K562 (cell line): ENCODE measurements around the gene RSBN1L. TPM values are rescaled to one million over a fixed set of nuclear protein-coding genes. Genes with fewer than 3 reads are reported as not detected.

Experiments
- BRF1 ChIP-seq: IDR thresholded peaks from 3 replicates; pipeline ENCODE4 v1.6.1; 2011; ENCODE audit warnings: borderline replicate concordance, mild to moderate bottlenecking; ENCODE audit not compliant: insufficient read length; ENCODE audit errors: extremely low read depth
- CTCFL ChIP-seq: IDR thresholded peaks from 2 replicates; pipeline ENCODE4 v1.6.1; 2011; ENCODE audit warnings: borderline replicate concordance, low read depth, mild to moderate bottlenecking, moderate library complexity, low read length; ENCODE audit not compliant: insufficient read depth, poor library complexity, severe bottlenecking
- E2F4 ChIP-seq: sonication (generic); formaldehyde crosslinking; IDR thresholded peaks from 2 replicates; pipeline ENCODE4 v1.8.0; 2022; ENCODE audit warnings: mild to moderate bottlenecking, low read depth, missing genetic modification reagents
- ETS1 ChIP-seq: conservative IDR thresholded peaks from 2 replicates; pipeline ENCODE4 v1.6.1; 2011; ENCODE audit warnings: low read depth, mild to moderate bottlenecking, low read length; ENCODE audit not compliant: control insufficient read depth
- FOSL1 ChIP-seq: fragments of 200-800 bp; sonication (Bioruptor generic); conservative IDR thresholded peaks from 2 replicates; pipeline ENCODE4 v1.6.1; 2016; ENCODE audit warnings: missing genetic modification characterization, missing compliant biosample characterization
- FOXJ3 ChIP-seq: sonication (generic); formaldehyde crosslinking; IDR thresholded peaks from 2 replicates; pipeline ENCODE4 v1.4.0; 2020; ENCODE audit warnings: mild to moderate bottlenecking, missing genetic modification reagents
- GTF2B ChIP-seq: IDR thresholded peaks from 2 replicates; pipeline ENCODE4 v1.6.1; 2011; ENCODE audit not compliant: insufficient read length; ENCODE audit errors: extremely low read depth
- HINFP ChIP-seq: fragments of 450-650 bp; conservative IDR thresholded peaks from 2 replicates; pipeline ENCODE4 v1.6.1; 2016; ENCODE audit warnings: missing genetic modification characterization, low read depth, mild to moderate bottlenecking, control low read depth, missing compliant biosample characterization
- HSF4 ChIP-seq: fragments of 250-450 bp; sonication (Bioruptor Pico); IDR thresholded peaks from 2 replicates; pipeline ENCODE4 v2.1.2; 2022; ENCODE audit warnings: mild to moderate bottlenecking, moderate library complexity, borderline replicate concordance
- KAT2B ChIP-seq: IDR thresholded peaks from one replicate; pipeline ENCODE4 v1.6.1; 2012; ENCODE audit warnings: low read depth, mild to moderate bottlenecking, control low read depth, inconsistent platforms, low read length, moderate library complexity
- MED1 ChIP-seq: sonication (generic); formaldehyde crosslinking; IDR thresholded peaks from 2 replicates; pipeline ENCODE4 v1.8.1; 2023; ENCODE audit warnings: missing genetic modification reagents, borderline replicate concordance
- SAP30 ChIP-seq: fragments of 200-600 bp; sonication (generic); IDR thresholded peaks from 2 replicates; pipeline ENCODE4 v1.6.1; 2012; ENCODE audit warnings: borderline replicate concordance, low read depth, mild to moderate bottlenecking, moderate library complexity, low read length, control low read depth, inconsistent platforms; ENCODE audit not compliant: insufficient read depth, poor library complexity, severe bottlenecking
- U2AF1 ChIP-seq: fragments of 200-400 bp; formaldehyde crosslinking; optimal IDR thresholded peaks from 2 replicates; pipeline ENCODE3; 2017; ENCODE audit warnings: mild to moderate bottlenecking, low read depth, low read length, moderate library complexity
- ZHX1 ChIP-seq: fragments of 150-350 bp; conservative IDR thresholded peaks from 2 replicates; pipeline ENCODE4 v1.6.1; 2014; ENCODE audit warnings: low read length
- ZNF197 ChIP-seq: fragments of 200-800 bp; sonication (Bioruptor generic); IDR thresholded peaks from 2 replicates; pipeline ENCODE4 v1.6.1; 2016; ENCODE audit warnings: low read depth, missing genetic modification characterization, missing compliant biosample characterization
- ZNF224 ChIP-seq: sonication (generic); formaldehyde crosslinking; IDR thresholded peaks from 2 replicates; pipeline ENCODE4 v1.8.0; 2022; ENCODE audit warnings: mild to moderate bottlenecking, missing genetic modification reagents
- polyA plus RNA-seq, 8 experiments: library from polyadenylated mRNA; depleted of rRNA in 4 of 8; stranded (reverse) in 5 of 8; unstranded in 3 of 8; fragments of >200 nt; fragmentation: Nextera tagmentation in 2 of 8; fragmentation: Illumina TruSeq in 1 of 8; extraction: Ambion mirVana in 2 of 8; extraction: Trizol in 1 of 8; gene quantifications; 2 replicates each; pipeline versions ENCODE4 v1.2.1 to v1.2.3, GENCODE V29; 2011 to 2014; ENCODE audit warnings: inconsistent platforms in 1 of 8, missing spikeins in 1 of 8
- total RNA-seq, 7 experiments: library from RNA; depleted of rRNA in 6 of 7; stranded (reverse); fragments of >200 nt in 6 of 7; fragmentation: Illumina TruSeq in 2 of 7; extraction: Trizol in 2 of 7; gene quantifications; 2 replicates each; pipeline versions ENCODE4 v1.2.1 to v1.2.3, GENCODE V29; 2011 to 2021; ENCODE audit warnings: low replicate concordance in 1 of 7

Gene RSBN1L
- total and polyA plus RNA-seq, 9 of the 15 experiments (the other 6 are each of a cell fraction or from before 2014, with no cell fraction given): 6.2 to 35.2 (median 20.1) TPM

GRCh38 chr7:77797734-77798393 is 101.6 kb downstream of the RSBN1L start (continued):
- TF ChIP-seq HSF4 (CRISPR knock-in tag): no peak
- TF ChIP-seq BRF1: no peak
- peak; percentile 87 for TF ChIP-seq SAP30
- TF ChIP-seq ZHX1: no peak
- peak; percentile 48; the same call in 1 of the 2 replicates for TF ChIP-seq ETS1
- TF ChIP-seq E2F4 (CRISPR knock-in tag): peak; percentile 55; the same call in 1 of the 2 replicates
- TF ChIP-seq KAT2B: no peak
- no peak for TF ChIP-seq HINFP (tag)
- TF ChIP-seq GTF2B: no peak
- no peak for TF ChIP-seq MED1
- TF ChIP-seq ZNF197 (CRISPR knock-in tag): no peak
- TF ChIP-seq FOSL1 (tag): 0 out of 2 replicates have a peak, but pooled peaks have one; percentile 23
- TF ChIP-seq ZNF224 (CRISPR knock-in tag): no peak
- no peak for TF ChIP-seq U2AF1
- no peak for TF ChIP-seq CTCFL
- no peak for TF ChIP-seq FOXJ3
